ENCODE results near the gene LYPD8.
"Not testable (repeated sequence)": the region's sequence is repeated elsewhere in the genome, so short reads cannot be mapped to it uniquely, and the experiment has no call there.

LYPD8 gene, protein sequence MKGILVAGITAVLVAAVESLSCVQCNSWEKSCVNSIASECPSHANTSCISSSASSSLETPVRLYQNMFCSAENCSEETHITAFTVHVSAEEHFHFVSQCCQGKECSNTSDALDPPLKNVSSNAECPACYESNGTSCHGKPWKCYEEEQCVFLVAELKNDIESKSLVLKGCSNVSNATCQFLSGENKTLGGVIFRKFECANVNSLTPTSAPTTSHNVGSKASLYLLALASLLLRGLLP

DNA sequence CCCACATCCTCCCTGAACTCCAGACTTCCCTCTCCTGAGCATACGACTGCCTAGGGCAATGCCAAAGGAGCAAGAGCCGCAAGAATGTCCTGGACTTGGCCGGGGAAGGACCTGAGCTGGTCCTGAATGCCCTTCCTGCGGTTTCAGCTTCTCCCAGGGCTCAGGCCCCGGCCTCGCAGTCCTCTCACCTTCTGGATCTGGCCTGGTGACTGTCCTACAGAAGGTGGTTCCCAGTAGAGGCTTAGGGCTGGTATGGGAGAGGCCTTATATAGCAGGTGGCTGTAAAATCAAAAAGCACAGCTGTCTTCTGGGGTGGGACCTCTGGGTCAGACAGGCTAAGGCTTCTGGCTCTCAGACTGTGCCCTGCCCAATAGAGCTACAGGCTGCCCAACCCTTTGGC is at the start of gene LYPD8:
Gene LYPD8, minus strand, starts transcription at position 243 of the 400 bp plus-strand sequence. CDS start 4,678 bp downstream, outside the sequence.
- no peak for DNase-seq

DNA sequence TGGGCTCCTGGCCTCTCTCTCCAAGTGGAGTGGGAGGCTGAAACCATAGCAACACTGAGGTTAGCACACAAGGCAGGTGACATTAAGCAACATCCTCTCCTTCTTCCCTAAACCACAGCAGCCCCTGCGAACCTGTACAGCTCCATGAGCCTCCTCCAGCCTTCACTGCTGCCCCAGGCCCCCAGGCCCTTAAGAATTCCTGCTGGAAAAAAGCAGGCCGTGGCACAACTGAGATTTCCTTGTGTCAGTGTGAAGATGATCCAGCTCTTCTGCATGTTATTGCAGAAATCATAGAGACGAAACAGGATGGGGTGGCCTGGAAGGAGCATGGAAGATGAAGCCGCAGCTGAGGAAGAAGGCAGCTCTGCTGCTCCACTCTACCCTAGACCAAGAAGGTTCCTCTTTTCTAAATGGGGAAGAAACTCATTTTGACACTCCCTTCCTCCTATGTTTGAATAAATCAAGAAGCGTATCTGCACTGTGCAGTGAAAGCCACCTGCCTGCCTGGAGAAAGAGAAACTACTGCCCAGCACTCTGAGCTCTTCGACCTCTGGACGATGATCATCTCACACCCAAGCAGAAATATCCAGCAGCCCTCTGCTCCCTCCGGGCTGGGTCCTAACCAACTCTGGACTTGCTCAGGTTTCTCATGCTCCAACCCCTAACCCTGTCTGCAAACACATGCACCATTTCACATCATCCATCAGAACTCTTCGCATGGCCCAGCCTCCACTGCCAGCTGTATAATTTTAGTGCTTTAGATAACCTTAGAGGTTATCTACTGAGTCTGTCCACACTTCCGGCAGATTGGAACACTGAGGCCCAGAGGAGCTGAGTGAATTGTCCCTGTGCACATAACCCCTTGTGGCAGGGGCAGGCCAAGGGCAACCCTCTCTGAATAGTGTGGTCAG is 49.5 kb upstream of the LYPD8 start:
- DNase-seq = no peak

DNA sequence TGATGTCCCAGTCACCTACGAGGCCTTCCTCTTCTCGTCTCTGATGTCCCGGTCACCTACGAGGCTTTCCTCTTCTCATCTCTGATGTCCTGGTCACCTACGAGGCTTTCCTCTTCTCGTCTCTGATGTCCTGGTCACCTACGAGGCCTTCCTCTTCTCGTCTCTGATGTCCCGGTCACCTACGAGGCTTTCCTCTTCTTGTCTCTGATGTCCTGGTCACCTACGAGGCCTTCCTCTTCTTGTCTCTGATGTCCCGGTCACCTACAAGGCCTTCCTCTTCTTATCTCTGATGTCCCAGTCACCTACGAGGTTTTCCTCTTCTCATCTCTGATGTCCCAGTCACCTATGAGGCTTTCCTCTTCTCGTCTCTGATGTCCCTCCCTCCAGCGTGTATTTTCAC is 47.9 kb upstream of the LYPD8 start:
- not testable (repeated sequence) for DNase-seq

DNA sequence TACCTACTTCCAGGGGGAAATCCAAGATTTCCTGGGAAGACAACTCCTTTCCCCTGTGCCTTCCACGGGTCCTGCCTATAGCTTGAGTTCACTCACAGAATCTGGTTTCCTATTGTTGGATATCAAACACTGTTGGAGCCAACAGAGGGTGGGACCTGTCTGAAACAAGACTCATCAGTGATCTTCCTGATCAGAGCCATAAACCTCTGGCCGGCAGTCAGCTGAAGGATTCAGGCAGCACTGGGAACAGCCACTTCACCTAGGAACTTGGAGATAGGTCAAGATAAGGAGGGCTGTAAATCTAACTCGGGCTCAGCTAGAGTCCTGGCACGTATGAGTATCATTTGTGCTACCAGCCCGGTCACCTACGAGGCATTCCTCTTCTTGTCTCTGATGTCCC is 46.9 kb upstream of the LYPD8 start:
- DNase-seq = no peak

DNA sequence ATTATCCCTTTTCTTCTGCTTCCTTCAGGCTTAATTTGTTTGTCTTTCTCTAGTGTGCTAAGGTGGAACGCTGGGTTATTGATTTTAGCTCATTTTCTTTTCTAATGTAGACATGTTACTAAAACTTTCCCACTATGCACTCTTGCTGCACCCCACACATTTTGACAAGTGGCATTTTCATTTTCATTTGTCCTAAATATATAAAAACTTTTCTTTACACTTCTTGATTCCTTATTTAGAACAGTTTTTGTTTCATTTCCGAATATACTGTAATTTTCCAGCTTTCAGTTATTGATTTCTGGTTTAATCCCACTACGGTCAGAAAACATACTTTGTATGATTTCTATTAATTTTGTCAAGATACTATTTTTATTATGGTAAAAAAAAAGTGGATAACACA is 44.9 kb upstream of the LYPD8 start:
- DNase-seq = no peak

DNA sequence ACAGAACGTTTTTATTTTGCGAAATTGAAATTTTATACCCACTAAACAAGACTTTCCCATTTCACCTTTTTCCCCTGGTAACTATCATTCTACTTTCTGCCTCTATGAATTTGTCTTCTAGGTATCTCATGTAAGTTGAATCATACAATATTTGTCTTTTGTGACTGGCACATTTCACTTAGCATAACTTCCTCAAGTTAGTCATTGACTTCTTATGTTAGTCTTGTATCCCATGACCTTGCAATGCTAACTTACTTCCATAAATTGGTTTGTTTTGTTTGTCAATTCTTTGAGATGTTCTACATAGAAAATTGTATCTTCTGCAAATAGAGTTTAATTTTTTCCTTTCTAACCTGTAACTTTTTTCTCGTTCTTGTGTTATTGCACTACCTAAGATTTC is 43.2 kb upstream of the LYPD8 start:
- DNase-seq = no peak

DNA sequence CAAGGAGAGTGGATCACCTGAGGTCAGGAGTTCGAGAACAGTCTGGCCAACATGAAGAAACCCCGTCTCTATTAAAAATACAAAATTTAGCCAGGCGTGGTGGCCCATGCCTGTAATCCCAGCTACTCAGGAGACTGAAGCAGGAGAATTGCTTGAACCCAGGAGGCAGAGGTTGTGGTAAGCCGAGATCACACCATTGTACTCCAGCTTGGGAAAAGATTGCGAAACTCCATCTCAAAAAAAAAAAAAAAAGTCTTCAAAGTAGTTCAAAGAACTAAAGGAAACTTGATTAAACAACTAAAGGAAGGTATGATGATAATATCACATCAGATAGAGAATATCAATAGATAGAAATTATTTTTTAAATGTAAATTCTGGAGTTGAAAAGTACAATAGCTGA is 39.1 kb upstream of the LYPD8 start:
- not testable (repeated sequence) for DNase-seq

DNA sequence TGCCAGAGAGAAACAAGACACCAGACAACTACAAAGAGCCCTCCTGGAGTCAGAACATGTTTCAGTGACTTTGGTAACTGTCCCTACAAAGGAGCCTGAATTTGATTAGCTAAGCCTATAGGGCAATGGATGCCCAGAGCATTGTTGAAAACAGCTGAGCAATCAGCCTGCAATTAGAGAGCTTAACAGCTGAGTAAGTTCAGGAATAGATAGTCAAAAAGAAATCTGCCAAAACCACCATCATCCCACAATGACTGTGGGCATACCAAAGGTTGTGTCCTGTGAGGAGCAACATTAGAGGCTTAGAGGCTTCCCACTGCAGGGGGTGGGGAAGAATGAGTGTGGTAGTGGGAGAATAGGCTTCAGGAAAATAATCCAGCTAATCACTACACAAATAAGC is 38.0 kb upstream of the LYPD8 start:
- DNase-seq = no peak

DNA sequence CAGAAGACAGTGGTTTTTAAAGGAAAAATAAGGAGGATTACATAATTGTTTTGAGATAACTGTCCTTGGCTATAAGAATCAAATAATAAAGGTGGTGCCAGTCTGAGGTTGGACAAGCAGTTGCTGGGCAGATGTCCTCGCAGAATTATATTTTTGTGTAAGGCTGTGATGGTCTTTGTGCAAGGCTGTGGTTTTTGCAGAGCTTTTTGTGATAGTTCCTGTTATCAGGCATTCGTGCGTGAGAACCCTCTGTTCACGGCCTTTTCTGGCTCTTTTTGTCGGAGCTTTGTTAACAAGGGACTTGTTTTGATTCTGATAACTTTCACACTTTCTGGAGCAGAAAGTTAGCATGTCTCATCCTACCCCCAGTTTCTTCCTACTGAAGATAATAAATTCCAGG is 36.8 kb upstream of the LYPD8 start:
- no peak for DNase-seq

DNA sequence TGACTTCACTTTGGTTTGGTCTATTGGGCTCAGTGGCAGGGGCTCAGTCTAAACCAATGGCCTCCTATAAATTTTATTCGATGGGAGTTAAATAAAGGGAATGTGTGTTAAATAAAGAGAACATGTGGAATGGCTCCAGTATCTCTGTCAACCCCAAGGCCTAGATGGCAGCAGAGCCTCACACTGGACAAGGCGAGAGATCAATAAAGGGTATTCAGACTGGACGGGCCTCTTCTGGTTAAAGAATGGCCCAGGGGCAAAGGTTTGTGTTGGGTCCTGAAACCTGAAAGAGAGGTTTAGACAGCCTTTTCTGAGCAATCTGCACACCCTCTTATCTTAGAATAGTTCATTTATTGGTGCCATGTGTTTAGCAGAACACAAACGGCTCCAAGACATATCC is 35.5 kb upstream of the LYPD8 start:
- DNase-seq = no peak

DNA sequence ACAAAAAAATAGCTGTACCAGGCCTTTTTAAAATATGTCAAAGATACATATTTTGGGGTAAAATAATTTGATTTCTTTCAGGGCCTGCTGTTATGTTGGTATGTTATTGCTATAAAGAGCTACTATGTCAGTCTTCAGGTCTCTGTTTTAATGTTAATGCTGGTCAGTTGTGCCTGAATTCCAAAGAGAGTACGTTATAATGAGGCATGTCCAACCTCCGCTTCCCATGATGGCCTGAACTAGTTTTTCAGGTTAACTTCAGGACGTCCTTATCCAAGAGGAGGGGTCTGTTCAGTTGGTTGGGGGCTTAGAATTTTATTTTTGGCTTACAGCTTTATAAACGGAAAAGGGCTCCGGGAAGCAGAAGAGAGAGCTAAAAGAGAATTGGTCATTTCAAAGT is 34.9 kb upstream of the LYPD8 start:
- no peak for DNase-seq

DNA sequence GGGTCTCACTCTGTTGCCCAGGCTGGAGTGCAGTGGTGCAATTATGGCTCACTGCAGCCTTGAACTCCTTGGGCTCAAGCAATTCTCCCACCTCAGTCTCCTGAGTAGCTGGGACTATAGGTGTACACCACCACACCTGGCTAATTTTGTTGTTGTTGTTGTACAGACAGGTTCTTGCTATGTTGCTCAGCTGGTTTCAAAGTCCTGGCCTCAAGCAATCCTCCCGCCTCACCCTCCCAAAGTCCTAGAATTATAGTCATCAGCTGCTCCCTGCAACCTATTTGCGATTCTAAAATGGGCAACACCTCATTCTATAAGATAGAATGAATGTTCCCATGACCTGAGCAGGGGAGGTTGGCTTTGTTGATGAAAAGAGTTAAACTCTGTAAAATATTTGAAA is 33.8 kb upstream of the LYPD8 start:
- DNase-seq = not testable (repeated sequence)

DNA sequence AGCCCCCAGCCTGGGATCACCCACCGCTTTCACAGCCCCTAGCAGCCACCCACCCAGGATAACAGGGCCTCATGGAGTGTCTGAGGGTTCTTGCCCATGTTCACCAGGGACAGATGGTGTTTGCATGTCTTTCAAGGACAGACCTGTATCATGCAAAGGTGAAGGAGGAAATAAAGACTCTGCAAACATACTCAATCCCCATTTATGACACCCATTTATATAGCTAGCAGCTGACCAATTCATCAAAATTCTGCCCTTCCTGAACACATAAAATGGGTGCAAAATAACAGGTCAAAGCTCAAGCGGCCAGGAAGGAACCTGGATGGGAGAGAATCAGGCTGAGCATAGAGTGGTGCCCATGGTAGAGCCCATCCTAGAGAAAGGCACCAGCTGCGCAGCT is 32.8 kb upstream of the LYPD8 start:
- DNase-seq = no peak

DNA sequence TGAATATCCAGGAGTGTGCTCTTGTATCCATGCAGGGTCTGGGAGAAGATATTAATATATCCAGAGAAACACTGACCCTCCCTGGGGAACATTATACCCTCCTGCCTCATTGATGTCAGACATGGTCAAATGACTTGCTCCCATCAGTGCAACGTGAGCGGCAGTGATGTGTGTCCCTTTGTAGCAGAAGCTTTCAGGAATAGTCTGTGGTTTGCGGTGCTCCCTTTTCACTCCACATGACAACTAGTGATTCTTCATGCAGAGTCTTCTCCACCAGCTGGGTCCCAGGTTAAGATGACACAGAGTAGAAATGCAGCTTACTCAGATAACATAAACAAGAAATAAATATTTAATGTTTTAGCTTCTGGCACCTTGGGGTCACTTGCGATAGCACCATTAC is 31.9 kb upstream of the LYPD8 start:
- DNase-seq = no peak

DNA sequence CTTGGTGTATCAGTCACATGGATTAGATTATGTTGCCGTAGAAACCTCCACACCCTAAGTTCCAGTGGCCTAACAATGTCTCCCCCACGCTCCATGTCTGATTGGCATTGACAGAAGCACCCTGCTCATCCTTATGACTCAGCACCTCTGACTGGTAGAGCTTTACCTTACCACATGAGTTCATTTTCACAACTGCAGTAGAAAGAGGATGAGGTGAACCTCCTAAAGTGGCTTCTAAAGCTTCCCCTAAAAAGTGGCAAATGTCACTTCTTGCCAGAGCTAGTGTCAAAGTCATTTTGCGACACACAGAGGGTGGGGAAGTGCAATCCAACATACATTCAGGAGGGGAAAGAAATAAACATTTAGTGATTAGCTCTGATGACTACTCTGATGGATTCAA is 30.6 kb upstream of the LYPD8 start:
- no peak for DNase-seq

DNA sequence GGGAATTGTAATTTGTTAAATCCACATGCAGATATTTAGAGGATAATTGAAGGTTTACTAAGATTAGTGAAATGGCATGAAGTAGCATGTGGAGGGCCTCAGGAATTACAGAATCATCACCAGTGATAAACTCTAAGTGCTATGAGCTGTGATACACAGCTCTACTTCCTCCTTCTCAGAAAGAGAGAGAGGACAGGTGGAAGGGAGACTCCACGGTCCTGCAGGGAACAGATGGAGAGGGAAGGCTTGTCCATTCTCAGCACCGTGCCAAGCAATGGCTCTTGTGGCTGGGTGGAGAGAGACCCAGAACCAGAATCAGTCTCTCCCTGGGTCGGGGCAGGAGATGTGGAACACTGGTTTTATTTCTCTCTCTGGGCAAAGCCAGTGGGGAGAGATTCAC is 27.8 kb upstream of the LYPD8 start:
- DNase-seq = no peak

DNA sequence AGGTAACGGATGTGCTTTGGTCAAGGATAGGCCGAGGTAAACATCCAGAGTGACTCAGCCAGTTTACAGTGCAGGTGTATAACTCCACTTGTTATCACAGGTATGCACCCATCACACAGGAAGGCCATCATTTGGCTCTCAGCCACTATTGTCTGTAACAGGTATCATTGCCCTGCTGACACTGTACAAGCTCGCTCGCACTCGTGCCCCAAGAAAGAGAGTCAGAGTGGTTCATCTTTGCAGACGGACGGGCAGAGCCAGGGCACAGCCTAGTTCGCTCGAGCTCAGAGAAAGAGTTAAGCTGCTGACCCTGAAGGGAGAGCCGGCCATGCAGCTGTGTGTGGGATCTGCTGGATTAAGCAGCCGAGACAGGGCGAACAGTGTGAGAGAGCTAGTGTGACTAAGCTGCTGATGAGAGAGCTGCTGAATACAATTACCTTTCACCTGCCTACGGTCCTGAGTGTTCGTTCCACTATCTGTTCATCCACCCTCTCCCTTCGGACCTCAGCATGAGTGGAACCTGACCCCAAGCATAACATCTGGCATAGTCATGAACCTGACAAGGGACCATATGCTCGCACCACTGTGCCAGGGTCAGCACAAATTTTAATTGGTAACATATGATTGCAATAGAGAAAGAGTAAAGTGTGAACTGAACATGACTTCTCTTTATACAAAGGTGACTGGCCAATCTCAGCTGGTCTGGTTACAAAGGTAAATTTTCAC is 27.0 kb upstream of the LYPD8 start:
- peak; percentile 23 for DNase-seq

DNA sequence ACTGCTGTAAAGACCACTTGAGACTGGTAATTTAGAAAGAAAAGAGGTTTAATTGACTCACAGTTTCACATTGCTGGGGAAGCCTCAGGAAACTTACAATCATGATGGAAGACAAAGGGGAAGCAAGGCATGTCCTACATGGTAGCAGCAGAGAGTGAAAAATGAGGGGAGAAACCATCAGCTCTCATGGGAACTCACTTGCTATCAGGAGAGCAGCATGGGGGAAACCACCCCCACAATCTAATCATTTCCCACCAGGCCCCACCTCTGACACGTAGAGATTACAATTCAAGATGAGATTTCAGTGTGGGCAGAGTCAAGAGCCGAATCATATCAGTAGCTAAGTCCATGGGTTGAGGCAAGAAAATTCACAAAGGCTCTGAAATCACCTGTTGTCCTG is 23.8 kb upstream of the LYPD8 start:
- no peak for DNase-seq

DNA sequence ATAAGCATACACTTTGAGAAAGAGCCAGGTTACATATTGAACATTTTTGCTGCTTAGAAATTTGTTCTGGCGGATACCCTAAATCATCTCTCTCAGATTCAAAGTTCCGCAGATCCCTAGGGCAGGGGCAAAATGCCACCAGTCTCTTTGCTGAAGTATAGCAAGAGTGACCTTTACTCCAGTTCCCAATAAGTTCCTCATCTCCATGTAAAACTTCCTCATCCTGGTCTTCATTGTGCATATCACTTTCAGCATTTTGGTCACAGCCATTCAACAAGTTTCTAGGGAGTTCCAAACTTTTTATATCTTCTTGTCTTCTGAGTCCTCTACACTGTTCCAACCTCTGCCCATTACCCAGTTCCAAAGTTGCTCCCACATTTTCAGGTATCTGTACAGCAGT is 23.3 kb upstream of the LYPD8 start:
- no peak for DNase-seq

DNA sequence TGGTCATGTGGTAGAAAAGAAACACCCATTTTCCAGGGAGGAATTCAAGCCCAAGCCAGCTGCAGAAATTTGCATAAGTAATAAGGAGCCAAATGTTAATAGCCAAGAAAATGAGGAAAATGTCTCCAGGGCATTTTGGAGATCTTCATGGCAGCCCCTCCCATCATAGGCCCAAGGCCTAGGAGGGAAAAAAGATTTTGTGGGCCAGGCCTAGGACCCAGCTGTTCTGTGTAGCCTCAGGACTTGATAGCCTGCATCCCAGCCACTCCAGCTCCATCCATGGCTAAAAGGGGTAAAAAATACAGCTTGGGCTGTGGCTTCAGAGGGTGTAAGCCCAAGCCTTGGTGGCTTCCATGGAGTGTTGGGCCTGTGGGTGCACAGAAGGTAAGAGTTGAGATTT is 21.4 kb upstream of the LYPD8 start:
- DNase-seq = no peak

DNA sequence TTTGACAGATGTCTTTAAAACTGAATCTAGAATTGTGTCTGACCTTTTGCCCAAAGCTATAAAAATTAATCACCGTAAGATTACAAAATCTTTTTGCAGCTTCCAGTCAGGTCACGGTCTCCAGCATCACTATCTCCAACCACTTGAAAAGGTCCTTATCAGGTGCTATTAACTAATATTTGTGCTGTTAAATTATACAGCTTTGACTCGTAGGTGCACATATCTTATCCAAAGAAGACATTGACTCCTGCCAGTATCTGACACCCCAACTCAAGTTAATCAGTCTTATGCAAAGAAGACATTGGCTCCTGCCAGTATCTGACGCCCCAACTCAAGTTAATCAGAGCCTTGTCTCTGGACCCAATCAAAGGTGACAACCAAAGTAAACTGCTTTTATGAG is 19.9 kb upstream of the LYPD8 start:
- DNase-seq = no peak

DNA sequence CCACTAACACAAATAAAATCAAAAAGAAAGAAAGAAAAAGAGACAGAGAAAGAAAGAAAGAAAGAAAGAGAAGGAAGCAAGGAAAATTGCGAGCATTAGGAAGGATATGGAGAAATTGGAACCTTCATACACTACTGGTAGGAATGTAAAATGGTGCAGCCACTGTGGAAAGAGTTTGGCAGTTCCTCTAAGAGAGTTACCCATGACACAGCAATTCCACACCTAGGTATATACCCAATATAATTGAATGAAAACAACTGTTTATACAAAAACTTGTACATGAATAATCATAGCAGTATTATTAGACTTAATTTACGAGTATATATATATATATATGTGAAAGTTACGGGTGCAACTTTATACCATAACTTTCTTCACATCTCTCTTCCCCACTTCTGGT is 4.1 kb upstream of the LYPD8 start:
- DNase-seq = no peak

DNA sequence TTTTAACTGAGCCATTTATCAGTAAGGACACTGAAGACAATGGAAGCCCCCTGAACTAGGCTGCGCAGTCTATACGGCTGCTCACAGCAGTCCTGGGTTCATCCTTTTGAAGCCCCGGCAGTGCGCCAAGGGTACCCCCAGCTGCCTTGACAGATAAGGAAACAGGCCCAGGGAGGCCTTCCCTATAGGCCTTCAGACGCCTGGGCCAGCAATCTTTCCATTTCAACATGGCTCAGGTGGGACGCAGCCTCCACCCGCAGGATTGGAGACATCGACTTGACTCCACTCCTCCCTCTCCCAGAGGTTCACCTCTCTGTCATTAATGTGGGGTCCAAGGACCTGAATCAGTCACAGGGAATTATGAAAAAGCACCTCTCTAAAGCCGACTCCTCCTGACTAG is 2.8 kb upstream of the LYPD8 start:
- no peak for DNase-seq

DNA sequence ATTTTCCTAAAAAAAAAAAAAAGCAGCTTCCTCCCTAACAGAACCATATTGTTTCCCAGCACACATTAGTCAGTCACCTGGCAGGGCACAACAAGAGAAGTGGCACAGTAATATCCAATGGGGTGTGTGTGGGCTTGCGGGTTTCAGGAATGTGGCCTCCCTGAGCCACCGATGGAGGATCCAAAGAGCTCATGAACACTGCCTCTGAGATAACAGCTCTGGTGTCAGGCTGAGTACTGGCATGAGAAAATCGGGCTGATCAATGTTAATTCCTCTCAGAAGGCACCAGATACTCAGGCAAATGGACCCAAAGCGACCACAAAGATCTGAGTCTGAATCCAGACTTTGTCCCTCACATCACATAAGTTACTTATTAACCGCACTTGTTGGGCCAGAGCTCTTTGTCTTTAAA is 2.2 kb upstream of the LYPD8 start:
- DNase-seq = no peak

Measured in NCI-H2171 (cell line).